ENCODE results near the gene PRIMA1. TPM values are rescaled to one million over a fixed set of nuclear protein-coding genes. Genes with fewer than 3 reads are reported as not detected.

PRIMA1 gene
- total and polyA plus RNA-seq, 10 of the 15 experiments (the other 5 are each of a cell fraction or from before 2014, with no cell fraction given) = not detected

DNA sequence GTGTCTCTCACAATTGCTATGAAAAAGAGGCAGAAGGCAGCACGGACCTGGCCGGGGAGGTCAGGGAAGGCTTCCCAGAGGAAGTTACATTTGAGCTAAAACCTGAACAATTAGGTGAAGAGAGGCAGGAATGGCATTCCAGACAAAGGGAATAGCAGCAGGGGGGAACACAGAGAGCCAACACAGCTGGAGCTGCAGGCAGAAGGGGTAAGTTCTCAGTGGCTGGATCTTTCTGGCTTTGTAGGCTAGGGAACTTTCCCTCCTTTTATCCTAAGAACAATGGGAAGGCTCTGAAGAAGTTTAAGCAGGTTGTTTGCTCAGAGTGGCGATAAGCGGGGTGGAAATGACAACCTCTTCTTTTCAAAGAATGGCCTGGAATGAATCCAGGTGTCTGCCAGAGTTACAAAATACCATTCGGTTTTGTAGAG lies 100.0 kb downstream of the PRIMA1 start (continued):
- TF ChIP-seq, protein P1, sequence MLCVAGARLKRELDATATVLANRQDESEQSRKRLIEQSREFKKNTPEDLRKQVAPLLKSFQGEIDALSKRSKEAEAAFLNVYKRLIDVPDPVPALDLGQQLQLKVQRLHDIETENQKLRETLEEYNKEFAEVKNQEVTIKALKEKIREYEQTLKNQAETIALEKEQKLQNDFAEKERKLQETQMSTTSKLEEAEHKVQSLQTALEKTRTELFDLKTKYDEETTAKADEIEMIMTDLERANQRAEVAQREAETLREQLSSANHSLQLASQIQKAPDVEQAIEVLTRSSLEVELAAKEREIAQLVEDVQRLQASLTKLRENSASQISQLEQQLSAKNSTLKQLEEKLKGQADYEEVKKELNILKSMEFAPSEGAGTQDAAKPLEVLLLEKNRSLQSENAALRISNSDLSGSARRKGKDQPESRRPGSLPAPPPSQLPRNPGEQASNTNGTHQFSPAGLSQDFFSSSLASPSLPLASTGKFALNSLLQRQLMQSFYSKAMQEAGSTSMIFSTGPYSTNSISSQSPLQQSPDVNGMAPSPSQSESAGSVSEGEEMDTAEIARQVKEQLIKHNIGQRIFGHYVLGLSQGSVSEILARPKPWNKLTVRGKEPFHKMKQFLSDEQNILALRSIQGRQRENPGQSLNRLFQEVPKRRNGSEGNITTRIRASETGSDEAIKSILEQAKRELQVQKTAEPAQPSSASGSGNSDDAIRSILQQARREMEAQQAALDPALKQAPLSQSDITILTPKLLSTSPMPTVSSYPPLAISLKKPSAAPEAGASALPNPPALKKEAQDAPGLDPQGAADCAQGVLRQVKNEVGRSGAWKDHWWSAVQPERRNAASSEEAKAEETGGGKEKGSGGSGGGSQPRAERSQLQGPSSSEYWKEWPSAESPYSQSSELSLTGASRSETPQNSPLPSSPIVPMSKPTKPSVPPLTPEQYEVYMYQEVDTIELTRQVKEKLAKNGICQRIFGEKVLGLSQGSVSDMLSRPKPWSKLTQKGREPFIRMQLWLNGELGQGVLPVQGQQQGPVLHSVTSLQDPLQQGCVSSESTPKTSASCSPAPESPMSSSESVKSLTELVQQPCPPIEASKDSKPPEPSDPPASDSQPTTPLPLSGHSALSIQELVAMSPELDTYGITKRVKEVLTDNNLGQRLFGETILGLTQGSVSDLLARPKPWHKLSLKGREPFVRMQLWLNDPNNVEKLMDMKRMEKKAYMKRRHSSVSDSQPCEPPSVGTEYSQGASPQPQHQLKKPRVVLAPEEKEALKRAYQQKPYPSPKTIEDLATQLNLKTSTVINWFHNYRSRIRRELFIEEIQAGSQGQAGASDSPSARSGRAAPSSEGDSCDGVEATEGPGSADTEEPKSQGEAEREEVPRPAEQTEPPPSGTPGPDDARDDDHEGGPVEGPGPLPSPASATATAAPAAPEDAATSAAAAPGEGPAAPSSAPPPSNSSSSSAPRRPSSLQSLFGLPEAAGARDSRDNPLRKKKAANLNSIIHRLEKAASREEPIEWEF (IDR thresholded peaks at IDR 0.05; ENCODE audit: insufficient replicate concordance, low read depth, low read length) = no peak
- TF ChIP-seq RCOR1 (conservative IDR thresholded peaks at IDR 0.05; ENCODE audit: low read depth, low read length) = no peak
- no peak for TF ChIP-seq BRCA1 (IDR thresholded peaks at IDR 0.05; ENCODE audit: low read depth, low read length)
- TF ChIP-seq SREBF1 (IDR thresholded peaks at IDR 0.05; ENCODE audit: low read length) = no peak
- TF ChIP-seq, protein P2, sequence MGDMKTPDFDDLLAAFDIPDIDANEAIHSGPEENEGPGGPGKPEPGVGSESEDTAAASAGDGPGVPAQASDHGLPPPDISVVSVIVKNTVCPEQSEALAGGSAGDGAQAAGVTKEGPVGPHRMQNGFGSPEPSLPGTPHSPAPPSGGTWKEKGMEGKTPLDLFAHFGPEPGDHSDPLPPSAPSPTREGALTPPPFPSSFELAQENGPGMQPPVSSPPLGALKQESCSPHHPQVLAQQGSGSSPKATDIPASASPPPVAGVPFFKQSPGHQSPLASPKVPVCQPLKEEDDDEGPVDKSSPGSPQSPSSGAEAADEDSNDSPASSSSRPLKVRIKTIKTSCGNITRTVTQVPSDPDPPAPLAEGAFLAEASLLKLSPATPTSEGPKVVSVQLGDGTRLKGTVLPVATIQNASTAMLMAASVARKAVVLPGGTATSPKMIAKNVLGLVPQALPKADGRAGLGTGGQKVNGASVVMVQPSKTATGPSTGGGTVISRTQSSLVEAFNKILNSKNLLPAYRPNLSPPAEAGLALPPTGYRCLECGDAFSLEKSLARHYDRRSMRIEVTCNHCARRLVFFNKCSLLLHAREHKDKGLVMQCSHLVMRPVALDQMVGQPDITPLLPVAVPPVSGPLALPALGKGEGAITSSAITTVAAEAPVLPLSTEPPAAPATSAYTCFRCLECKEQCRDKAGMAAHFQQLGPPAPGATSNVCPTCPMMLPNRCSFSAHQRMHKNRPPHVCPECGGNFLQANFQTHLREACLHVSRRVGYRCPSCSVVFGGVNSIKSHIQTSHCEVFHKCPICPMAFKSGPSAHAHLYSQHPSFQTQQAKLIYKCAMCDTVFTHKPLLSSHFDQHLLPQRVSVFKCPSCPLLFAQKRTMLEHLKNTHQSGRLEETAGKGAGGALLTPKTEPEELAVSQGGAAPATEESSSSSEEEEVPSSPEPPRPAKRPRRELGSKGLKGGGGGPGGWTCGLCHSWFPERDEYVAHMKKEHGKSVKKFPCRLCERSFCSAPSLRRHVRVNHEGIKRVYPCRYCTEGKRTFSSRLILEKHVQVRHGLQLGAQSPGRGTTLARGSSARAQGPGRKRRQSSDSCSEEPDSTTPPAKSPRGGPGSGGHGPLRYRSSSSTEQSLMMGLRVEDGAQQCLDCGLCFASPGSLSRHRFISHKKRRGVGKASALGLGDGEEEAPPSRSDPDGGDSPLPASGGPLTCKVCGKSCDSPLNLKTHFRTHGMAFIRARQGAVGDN (IDR thresholded peaks at IDR 0.05) = no peak
- no peak for TF ChIP-seq MEF2B (IDR thresholded peaks at IDR 0.05; ENCODE audit: partially characterized antibody, poor library complexity, severe bottlenecking)
- TF ChIP-seq, protein P3, sequence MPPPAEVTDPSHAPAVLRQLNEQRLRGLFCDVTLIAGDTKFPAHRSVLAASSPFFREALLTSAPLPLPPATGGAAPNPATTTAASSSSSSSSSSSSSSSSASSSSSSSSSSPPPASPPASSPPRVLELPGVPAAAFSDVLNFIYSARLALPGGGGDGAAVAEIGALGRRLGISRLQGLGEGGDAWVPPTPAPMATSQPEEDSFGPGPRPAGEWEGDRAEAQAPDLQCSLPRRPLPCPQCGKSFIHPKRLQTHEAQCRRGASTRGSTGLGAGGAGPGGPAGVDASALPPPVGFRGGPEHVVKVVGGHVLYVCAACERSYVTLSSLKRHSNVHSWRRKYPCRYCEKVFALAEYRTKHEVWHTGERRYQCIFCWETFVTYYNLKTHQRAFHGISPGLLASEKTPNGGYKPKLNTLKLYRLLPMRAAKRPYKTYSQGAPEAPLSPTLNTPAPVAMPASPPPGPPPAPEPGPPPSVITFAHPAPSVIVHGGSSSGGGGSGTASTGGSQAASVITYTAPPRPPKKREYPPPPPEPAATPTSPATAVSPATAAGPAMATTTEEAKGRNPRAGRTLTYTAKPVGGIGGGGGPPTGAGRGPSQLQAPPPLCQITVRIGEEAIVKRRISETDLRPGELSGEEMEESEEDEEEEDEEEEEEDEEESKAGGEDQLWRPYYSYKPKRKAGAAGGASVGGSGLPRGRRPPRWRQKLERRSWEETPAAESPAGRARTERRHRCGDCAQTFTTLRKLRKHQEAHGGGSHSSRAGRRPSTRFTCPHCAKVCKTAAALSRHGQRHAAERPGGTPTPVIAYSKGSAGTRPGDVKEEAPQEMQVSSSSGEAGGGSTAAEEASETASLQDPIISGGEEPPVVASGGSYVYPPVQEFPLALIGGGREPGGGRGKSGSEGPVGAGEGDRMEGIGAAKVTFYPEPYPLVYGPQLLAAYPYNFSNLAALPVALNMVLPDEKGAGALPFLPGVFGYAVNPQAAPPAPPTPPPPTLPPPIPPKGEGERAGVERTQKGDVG (CRISPR knock-in tag; IDR thresholded peaks at IDR 0.05) = no peak
- no peak for TF ChIP-seq BACH1 (IDR thresholded peaks at IDR 0.05; ENCODE audit: borderline replicate concordance)

All from GM12878 (cell line).